ENCODE measurements around the gene ANKS1B.

- no peak for TF ChIP-seq EGR1 (IDR thresholded peaks at IDR 0.05; ENCODE audit: low read depth in 2 of 2)
- no peak for TF ChIP-seq CTCF (IDR thresholded peaks at IDR 0.05; ENCODE audit: low read depth, low read length, missing input control)
- TF ChIP-seq MAX (IDR thresholded peaks at IDR 0.05): no peak
- no peak for TF ChIP-seq REST (IDR thresholded peaks at IDR 0.05)
- TF ChIP-seq FOXA1 (IDR thresholded peaks at IDR 0.05): no peak
- TF ChIP-seq YY1 (IDR thresholded peaks at IDR 0.05): no peak
- TF ChIP-seq SP1 (IDR thresholded peaks at IDR 0.05): no peak
- no peak for TF ChIP-seq GABPA (IDR thresholded peaks at IDR 0.05 in 1 of 2, conservative IDR thresholded peaks at IDR 0.05 in 1 of 2)
- TF ChIP-seq JUND (IDR thresholded peaks at IDR 0.05): no peak
- TF ChIP-seq RAD21 (IDR thresholded peaks at IDR 0.05): no peak
- no peak for TF ChIP-seq HNF4A (conservative IDR thresholded peaks at IDR 0.05)
- TF ChIP-seq ZBTB33 (IDR thresholded peaks at IDR 0.05): no peak
- TF ChIP-seq TAF1 (conservative IDR thresholded peaks at IDR 0.05): no peak
- TF ChIP-seq FOXA2 (IDR thresholded peaks at IDR 0.05): no peak
Observed at GRCh38 chr12:99495799-99496198, 488.9 kb downstream of the ANKS1B start.
